Activated CD8-positive, alpha-beta memory T cell treated with anti-CD3 and anti-CD28 coated beads for 1 hour (primary cell): Measurements from ENCODE around the gene ALK.

Source experiments
- DNase-seq, 2 donors: peaks; one replicate each; pipeline ENCODE4 v3.0.0-alpha.2; 2020; ENCODE audit warnings: low read depth in 1 of 2; ENCODE audit errors: extremely low read depth in 1 of 2

ALK gene

DNA sequence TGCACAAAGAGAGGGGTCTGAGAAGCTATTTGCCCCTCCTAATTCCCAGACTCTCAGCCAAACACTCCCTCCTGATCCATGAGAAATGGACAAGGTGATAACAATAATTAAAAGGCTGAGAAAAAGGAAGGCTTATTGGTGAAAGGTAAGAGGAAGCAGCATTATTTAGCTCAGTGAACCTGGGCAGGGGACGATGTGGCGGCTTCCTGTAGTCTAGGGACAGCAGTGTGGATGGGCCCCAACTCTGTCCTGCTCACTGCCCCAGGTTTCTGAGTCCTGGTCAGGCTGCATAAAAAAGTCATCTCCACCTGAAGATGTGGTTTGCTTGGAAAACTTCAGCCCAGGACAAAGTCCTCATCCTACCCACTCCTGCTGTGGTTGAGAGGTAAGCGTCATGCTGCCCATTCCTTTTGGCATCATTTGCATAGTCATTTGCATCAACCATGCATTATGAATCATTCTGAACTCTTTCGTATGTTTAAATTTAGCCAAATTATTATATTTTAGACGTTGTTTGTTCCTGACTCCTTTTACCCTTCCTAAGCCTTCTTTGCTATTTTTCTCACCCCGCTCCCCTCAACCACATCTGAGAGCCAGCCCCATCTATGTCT, 679.3 kb downstream of the ALK start:
- no peak for DNase-seq

DNA sequence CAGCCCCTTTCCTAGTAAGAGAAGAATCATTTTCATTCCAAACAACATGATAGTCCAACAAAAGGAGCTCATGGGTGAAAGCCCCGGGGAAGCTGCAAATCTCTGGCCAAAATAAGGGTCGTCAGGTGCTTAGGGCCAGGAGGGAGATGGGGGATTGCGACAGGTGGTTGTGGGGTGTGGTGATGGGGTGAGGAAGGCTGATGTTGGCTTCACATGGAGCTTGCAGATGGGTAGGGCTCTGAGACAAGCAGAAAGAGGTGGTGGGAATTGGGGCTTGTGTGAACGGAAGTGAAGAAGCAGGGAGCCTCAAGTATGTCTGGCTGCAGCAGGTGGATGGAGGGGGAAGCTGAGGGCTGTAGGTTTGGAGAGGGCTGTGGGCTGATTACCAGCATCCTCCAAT, 680.0 kb downstream of the ALK start:
- DNase-seq = no peak

DNA sequence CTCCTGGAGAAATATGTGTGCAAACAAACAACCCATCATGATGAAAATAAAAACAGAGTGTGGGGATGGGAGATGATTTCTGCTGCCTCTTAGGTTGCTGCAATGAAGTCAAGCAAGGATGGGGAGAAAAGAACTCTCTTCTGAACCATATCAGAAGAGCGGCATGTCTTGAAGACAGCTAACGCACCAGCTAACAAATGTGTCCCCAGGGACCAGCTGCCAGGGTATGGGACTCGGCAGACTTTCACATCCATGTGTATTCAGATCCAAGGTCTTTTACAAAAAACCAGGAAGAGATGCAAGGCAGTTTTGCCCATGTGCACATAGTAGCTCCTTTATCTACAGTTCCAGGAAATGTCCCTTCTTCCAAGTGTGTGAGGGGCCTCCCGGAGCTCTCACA, 680.8 kb downstream of the ALK start:
- no peak for DNase-seq

DNA sequence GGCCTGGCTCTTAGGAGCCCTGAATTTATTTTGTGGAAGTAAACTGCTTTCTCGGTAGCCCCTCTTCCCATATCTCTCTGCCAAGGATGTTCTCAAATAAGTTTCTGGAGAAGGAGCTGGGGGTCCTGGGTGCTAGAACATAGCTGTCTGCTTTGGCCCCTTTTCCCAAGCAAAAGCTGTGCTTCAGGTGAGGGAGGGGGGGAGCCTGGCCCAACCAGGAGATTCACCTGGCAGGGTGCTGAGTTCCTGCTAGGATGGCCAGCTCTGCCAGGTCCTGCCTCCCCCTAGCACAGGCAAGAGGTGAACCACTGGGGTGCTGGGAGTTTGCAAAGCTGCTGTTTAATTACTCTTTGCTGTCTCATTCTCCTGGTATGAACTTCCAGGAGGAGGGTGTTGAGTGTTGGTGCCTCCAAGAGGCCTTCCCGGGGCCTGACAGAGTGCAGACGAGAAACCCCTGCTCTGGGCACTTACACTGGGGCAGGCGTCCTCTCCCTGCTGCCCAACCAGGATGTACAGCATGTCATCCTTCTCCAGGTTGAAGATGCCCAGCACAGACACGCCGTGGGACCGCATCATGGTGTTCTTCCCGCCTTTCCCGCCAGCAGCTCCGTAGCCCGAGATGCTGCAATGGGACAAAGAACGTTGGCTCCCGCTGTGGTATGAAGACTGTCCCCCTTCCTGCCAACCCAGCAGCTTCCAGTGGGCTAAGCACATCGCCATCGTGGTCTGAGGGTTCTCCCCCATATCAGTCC, 682.0 kb downstream of the ALK start:
- no peak for DNase-seq

DNA sequence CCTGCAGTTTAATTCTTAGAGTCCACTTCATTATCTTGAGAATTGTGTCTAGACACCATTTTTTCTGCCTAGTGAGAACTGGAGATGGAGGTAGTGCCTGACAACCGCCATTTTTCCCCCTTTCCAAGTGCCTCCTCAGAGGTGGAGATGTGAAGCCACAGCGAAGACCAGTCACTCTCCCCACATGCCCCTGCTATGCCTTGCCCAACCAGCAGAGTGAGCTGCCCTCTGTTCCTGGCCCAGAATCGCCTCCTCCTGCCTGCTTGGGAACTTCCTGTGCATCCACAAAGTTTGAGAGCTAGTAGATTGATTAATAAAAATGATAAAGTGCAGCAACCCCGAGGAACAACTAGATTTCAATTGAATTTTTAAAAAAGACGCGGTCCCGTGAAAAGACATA, 682.9 kb downstream of the ALK start:
- no peak for DNase-seq

DNA sequence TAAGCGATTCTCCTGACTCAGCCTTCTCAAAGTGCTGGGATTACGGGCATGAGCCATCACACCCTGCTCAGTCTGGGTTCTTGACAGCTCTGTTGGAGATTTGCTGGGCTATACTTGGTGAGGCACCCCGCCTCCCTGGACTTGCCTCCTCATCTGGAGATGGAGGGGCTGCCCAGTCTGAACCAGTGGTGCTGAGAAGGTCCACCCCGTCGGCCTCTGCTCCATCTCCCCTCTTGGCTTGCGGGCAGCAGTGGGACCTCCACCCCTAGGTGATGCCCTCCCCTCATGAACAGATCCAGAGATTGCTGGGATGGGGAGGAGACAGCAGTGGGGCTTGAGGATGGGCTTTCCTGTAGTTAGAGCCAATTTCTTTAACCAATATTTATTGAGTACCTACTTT, 685.3 kb downstream of the ALK start:
- DNase-seq = no peak

DNA sequence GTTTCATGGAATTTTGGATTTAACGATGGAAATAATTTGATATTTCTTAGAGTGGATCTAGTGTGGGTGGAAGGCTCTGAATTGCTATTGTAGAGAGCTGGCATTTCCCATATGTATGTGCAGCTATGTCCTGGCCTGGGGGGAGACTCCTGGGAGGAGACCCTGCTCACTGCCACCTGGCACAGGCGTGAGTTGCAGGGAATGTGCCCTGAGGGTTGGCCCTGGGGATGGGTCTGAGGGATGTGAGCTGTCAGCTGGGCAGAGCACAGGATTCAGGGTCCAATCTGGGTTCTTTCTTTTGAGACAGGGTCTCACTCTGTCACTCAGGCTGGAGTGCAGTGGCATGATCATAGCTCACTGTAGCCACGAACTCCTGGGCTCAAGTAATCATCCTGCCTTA, 686.0 kb downstream of the ALK start:
- no peak for DNase-seq

DNA sequence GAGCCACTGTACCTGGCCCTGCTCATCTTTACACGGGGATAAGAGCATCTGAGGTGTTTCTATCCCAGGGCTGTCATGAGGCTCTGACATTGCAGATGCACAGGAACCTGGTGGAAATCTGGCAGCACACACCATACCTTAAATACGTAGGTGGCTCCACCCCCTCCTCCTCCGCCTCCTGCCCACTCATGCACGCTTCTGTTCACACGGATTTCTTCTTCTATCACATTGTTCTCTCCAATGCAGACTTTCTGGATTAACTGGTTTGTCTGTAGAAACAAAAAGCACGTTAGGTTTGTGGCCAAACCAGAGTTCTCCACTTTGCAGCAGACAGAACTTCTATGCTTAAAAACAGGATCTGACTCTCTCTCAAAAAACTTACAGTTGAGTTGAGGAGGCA, 688.0 kb downstream of the ALK start:
- DNase-seq = no peak

DNA sequence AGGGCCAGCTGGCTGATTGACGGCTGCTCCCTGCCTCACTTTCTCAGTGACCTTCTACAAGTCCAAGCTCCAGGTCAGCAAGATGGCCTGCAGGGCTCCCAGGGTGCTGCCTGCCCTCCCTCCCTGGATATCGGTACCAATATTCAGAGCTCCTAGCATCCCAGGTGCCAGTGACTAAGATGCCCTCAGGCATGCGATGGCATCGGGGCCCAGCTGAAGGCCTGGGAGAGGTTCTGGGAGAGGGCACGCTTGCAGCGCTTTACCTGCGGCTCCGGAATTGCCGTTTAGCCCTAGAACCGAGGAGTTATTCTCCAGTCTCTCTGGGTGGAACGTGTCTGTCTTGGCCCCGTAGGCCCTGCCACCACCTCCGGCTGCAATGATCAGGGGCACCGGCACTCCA, 689.3 kb downstream of the ALK start:
- no peak for DNase-seq

DNA sequence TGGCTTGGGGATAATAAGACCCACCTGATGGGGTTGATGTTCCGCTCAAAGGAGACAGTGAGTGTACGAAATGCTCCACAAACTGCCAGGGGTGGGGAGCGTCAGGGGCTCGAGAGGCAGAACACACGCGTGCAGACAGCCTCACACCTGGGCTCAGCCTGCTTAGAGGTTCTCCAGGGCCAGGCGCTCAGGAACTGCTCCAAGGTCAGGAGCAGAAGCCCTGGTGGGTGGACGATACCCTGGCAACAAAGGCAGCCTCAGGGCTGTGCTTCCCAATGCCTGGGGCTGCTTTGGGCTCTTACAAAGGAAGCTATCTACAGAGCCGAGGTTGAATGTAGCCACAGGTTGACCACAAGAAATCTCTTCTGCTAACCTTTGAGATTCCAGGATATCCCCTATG, 691.7 kb downstream of the ALK start:
- DNase-seq = no peak

DNA sequence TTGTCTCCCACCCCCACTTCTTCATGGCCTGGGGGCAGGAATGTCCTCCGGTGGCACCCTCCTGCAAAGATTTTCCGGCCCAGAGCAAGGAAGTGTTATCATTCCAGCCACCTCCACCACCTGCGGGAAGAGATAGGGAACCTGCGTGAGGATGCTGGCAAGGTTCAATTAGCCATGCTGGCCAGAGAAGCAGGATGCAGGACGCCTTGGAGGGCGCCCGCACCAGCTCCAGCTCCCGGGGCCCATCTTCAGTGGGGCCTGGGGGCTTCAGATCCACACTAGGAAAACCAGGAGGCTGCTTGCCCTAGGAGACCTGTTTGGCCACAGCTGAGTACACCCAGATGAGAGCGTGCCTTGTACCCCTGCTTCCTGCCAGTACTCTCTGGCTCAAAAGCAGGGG, 692.4 kb downstream of the ALK start:
- DNase-seq = no peak

DNA sequence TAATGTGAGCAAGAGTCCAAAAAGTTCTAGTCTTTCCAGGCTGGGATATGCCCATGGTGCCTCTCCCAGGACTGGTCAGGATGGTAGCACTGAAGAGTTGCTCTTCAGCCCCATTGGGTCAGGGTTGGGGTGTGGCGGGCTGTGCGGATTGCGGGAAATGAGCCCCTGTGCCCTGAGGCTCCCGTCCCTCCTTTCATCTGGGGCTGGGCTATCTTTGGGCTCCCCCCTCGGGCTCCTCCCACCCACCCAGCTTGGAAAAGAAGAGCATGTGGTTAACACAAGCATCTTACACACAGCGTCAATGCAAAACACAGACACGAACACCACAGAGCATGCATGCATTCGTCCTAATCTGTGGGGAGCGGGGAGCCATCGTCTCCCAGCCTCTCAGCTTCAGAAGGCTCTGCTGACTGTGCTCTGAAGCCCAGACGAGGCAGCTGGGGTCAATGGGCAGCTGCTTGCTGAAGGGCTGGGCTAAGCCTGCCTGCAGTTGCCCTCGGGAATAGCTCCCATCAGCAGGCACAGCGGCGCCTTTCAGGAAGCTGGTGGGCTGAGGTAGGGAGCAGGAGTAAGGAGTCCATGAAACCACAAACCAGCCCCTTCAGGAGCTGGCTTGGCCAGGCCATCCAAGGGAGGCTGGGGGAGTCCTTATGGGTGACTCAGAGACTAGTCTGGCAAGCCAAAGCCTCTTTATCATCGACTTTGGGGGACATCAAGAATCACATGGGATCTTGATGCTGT, 693.3 kb downstream of the ALK start:
- DNase-seq = no peak

DNA sequence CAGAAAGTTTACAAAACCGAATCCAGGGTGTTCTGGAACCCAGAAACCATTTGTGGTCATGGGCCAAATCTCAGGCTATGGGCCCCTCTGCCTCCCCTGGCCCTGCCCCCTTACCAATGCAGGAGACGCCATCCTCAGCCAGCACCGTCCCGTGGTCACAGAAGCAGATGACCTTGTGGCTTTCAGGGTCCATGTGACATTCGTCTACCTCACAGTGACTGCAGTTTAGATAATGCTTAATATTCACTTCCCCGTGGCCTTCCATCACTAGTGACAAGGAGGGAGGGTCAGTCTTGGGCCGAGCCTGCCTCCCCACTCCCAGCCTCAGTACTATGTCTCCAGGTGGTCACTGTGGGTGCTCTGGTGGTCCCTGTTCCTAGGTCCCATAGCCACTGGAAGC, 694.6 kb downstream of the ALK start:
- no peak for DNase-seq

DNA sequence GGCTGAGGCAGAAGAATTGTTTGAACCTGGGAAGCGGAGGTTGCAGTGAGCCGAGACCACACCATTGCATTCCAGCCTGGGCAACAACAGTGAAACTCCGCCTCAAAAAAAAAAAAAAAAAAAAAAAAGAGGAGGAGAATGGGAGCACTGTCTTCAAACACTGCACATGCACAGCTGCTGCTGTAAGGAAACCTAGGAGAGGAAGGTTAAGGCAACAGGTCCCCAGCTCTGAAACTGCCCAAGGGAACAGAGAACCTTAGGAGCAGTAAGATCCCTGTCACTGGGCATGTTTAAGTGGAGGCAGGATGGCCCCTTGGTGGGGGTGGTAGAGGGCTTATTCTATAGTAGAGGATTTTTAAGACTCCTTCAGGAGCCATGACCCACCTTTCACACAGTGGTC, 695.0 kb downstream of the ALK start:
- DNase-seq = no peak

DNA sequence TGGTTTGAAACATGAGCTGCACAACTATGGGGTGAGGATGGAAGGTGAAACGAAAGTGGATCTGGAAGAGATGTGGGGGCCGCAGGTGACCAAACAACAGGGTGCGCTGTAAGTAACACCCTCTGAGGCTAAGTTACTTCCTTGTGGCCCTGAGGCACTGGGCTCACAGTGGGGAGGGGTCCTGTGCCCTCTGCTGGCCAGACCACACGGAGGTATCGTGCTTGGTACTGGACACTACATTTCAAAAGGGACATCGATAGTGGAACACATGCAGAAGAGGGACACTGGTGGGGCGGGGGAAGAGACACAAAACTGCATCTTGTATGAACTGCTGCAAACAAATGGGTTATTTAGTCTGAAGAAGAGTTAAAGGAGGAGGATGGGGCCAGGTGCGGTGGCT, 695.6 kb downstream of the ALK start:
- DNase-seq = no peak

DNA sequence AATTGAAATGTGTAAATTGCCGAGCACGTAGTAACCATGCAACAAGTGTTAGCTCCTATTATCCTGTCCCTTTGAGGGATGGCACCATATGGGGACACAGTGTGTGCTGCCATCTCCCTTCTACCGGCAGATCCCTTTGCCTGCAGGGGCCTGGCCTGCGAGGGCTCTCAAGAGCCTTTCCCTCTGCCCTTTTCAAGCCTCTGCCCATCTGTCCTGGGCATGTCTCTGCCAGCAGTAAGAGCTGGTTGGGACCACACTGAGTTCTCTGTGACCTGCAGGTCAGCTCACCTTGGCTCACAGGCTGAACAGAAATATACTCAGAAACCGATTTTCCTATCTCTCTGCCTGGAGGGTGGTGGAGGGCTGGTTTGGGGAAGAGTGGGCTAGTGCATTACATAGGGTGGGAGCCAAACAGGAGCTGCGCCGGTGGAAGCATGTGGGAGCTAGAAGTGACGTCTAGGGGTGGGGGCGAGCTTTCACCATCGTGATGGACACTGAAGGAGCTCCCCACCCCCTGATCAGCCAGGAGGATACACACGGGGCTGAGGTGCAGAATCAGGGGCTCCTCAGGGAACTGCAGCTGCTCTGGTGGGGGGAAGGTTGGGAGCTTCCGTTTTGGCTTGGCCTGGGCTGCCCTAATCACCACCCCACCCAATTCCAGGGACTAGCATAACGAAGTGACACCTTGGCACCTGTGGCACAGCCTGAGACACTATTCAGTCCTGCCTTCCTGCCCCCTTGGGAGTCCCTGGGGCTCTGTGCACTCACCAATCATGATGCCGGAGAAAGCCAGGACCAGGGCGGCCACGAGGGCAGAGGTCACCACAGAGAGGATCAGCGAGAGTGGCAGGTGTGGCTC, 696.5 kb downstream of the ALK start:
- no peak for DNase-seq

DNA sequence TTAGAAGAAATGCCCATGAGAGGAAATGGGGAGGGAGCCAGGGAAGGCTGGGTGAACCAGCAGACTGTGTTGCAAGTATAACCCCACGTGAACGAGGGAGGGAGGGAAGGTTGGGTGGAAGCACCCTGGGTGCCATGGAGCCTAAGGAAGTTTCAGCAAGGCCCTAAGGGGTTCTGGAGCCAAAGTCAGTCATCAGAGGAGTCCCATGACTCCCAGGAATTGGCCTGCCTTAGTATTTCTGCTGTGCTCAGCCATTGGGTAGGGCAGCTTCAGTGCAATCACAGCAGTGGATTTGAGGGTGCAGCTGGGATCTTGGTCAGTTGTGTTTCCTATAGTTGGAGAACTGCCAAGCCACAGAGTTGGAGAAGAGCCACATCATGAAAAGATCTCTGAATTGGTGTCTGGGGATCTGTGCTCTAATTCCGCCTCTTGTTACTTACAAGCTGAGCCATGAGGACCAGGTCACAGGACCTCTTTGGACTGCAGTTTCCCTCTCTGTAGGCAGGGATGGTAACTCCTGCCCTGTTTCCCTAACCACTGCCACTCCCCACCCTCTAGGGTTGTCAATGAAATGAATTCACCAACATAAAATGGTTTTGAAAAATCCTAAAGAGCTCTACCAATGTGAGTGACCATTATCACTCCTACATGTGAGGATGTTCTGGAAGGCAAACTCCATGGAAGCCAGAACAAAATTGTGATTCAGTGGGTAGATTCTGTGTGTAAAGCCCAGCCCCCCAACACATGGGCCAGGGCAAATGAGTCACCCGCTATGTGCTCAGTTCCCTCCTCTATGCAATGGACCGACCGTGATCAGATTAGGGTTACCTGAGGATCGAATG, 697.3 kb downstream of the ALK start:
- DNase-seq = no peak

DNA sequence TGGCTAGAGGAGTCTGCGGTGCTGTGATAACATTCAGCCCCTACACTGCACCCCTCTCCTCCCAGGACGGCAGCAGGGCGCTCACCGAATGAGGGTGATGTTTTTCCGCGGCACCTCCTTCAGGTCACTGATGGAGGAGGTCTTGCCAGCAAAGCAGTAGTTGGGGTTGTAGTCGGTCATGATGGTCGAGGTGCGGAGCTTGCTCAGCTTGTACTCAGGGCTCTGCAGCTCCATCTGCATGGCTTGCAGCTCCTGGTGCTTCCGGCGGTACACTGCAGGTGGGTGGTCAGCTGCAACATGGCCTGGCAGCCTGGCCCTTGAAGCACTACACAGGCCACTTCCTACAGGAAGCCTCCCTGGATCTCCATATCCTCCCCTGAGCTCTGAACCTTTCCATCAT, 698.1 kb downstream of the ALK start:
- no peak for DNase-seq

DNA sequence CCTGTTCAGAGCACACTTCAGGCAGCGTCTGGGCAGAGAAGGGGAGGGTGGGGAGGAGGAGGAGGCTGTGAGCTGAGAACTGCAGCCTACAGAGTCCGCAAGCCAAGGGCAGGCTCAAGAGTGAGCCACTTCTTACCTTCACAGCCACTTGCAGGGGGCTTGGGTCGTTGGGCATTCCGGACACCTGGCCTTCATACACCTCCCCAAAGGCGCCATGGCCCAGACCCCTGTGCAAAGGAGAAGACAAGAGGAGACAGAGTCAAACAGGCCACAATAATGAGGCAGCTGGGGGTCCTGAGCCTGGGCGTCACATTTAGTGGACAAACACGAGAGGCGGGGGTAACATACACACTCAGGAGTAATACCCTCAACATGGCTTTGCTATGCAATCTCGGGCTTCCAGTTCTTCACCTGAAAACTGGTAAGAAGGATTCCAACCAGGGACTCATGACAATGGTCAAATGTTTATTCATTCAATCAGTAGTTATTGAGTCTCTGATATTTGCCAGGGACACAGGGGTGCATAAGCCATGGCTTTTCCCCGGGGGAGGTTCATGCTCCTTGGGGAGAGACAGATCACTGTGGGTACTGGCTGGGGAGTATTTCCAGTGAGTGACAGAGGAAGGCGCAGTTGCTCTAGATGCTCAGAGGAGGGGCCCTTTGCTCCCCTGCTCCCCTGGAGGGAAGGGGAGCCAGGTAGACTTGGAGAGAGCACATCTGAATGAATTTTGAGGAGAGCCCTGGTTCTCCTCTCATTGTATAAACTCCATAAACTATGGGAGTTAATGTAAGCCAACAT, 698.8 kb downstream of the ALK start:
- no peak for DNase-seq
